Astrocyte of the cerebellum (primary cell): ENCODE measurements around the gene ATP6V0D1.

ENCODE experiments used
- DNase-seq: peaks from one replicate; pipeline ENCODE4 v3.0.0-alpha.2; 2011; ENCODE audit warnings: low read depth
- H3K4me3 ChIP-seq: 2 replicates; pipeline ENCODE4 v1.5.1; 2011; ENCODE audit warnings: mild to moderate bottlenecking, low read depth, low read length, moderate library complexity
- in situ Hi-C: cut with HindIII; loops from 2 replicates; pipeline ENCODE4 v1.10.0; 2017; ENCODE audit warnings: low sequenced_read_pairs
- TF ChIP-seq, protein P1 (sequence below): IDR thresholded peaks from 2 replicates; pipeline ENCODE4 v1.5.1; 2012; ENCODE audit warnings: low read length, low read depth, moderate library complexity, mild to moderate bottlenecking; ENCODE audit errors: missing control alignments

Gene ATP6V0D1

DNA sequence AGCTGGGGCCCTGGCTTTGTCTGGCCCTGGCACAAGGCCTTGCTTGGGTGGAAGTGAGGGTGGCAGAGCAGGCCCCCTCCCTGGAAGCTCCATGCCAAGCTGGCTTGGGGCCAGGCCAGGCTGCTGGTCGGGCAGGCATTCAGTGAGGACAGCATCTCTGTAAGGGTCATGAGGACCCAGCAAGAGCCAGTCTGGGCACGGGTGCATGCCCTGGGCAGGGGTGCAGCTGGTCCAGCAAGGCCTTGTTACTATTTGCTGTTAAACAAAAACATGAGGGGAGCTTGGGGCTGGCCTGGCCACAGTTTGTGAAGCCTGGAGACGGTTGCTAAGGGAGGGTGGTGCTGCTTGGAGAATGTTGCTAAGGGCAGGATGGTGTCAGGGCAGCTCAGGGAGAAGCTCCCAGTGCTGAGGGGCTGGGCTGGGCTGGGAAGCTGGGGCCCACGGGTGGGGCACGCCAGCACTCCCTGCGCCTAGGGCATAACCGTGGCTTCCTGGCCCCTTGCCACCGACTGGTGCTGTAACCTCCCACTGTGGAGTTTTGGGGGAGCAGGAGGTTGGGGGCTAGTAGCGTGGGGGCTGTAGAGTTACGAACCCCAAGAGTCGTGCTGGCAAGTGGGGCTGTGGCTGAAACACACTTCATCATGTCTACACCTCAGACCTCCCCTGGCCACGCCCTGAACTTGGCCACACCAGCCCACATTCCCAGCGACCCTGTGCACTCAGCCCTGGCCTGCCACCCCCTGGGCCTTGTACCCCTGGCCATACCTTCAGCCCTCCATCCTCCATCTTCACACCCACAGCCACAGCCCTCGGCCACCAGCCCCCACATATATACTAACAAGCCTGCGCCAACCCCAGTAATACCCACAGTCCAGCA, 89.3 kb downstream of the ATP6V0D1 start:
- DNase-seq, result no peak
- H3K4me3 ChIP-seq, result no peak overlapping the region
- in situ Hi-C loops, result no loop called here
- TF ChIP-seq, protein P1, sequence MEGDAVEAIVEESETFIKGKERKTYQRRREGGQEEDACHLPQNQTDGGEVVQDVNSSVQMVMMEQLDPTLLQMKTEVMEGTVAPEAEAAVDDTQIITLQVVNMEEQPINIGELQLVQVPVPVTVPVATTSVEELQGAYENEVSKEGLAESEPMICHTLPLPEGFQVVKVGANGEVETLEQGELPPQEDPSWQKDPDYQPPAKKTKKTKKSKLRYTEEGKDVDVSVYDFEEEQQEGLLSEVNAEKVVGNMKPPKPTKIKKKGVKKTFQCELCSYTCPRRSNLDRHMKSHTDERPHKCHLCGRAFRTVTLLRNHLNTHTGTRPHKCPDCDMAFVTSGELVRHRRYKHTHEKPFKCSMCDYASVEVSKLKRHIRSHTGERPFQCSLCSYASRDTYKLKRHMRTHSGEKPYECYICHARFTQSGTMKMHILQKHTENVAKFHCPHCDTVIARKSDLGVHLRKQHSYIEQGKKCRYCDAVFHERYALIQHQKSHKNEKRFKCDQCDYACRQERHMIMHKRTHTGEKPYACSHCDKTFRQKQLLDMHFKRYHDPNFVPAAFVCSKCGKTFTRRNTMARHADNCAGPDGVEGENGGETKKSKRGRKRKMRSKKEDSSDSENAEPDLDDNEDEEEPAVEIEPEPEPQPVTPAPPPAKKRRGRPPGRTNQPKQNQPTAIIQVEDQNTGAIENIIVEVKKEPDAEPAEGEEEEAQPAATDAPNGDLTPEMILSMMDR, result no peak

DNA sequence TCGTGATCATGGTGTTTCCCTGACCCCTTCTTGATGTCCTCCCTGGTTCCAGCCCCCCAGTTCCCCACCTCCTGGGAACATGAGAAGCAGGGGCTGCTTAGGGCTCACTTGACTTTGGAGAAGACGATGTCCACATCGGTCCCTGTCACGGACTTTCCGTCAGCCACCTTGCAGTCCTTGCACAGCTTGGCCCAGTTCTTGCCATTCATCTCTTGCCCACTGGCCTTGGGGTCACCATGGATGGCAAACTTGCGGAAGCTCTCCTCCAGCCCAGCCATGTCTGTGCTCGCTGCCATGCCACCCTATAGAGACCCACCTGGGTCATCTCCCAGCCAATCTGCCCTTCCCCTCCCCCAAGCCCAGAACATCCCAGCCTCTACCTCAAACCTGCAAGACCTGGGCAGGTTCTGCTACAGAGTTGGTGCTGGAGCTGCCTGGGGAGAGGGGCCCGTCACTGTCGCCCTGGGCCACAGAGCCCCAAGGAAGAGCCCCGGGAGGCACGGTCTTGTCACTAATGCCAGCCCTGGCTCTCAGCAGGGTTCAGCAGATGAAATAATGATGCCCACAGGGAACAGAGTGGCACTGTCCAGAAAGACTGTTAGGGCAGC, 90.0 kb downstream of the ATP6V0D1 start:
- no peak overlapping the region for H3K4me3 ChIP-seq
- in situ Hi-C loops, result no loop called here
- DNase-seq, result no peak
- TF ChIP-seq, protein P1, result no peak

- TF ChIP-seq, protein P1, result no peak
- H3K4me3 ChIP-seq, result no peak overlapping the region
- in situ Hi-C loops, result no loop called here
- no peak for DNase-seq
Observed at GRCh38 chr16:67389911-67390815, 90.8 kb downstream of the ATP6V0D1 start.

- no peak overlapping the region for H3K4me3 ChIP-seq
- TF ChIP-seq, protein P1, result no peak
- in situ Hi-C loops, result no loop called here
- no peak for DNase-seq
Observed at GRCh38 chr16:67388591-67388990, 92.4 kb downstream of the ATP6V0D1 start.

GRCh38 chr16:67388191-67388590, 92.8 kb downstream of the ATP6V0D1 start:
- no peak for DNase-seq
- in situ Hi-C loops, result no loop called here
- TF ChIP-seq, protein P1, result no peak
- H3K4me3 ChIP-seq, result no peak overlapping the region
